Renal cortical epithelial cell (primary cell): ENCODE data around the gene CA5A. TPM values are rescaled to one million over a fixed set of nuclear protein-coding genes. Genes with fewer than 3 reads are reported as not detected.
"Not testable (repeated sequence)": the region's sequence is repeated elsewhere in the genome, so short reads cannot be mapped to it uniquely, and the experiment has no call there.

Source experiments
- DNase-seq: peaks from one replicate; pipeline ENCODE4 v3.0.0-alpha.2; 2011; ENCODE audit warnings: low read depth
- total RNA-seq: library from RNA; depleted of rRNA; stranded (reverse); fragments of >200 nt; gene quantifications from 2 replicates; pipeline ENCODE4 v1.2.3, GENCODE V29; 2014

CA5A gene
- total RNA-seq: not detected in 2 replicates

DNA sequence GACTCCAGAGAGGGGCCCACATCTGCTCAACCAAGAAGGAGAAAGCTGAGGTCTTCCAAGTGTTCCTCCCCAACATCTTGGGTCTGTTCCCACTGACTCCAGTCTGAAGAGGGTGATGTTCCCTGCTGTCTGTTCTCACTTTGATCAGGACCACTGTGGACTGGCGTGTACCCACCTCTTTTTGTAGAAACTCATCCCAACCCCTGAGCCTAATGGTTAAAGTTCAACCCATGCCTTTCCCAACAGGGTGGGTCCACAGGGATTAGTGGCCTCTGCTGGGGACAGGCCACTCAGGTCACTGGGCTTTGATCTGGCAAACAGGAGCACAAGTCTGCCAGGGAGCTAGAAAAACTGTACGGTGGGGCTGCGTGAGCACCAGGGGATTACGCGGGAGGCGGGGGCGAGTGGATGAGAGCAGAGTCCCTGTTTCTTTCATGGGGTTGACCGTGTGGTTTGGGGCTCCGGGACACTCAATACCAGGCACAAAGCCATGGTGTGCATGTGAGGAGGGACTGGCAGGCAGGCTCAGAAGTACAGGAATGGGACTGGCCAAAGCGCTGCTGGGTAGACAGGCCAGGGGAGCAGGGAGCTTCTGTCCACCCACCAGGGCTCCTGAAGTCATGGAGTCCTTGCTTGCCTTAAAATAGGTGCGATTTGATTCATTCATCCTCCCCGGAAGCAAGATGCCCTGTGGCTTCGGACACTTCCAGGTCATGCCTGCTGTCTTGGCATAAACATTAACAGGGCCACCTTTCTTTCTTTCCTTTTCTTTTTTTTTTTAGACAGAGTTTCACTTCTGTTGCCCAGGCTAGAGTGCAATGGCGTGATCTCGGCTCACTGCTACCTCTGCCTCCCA lies at the start of gene CA5A:
CA5A (minus strand) TSS at position 155 of the 856 bp plus-strand sequence; CDS start at position 76, 79 bp downstream.
- no peak for DNase-seq

DNA sequence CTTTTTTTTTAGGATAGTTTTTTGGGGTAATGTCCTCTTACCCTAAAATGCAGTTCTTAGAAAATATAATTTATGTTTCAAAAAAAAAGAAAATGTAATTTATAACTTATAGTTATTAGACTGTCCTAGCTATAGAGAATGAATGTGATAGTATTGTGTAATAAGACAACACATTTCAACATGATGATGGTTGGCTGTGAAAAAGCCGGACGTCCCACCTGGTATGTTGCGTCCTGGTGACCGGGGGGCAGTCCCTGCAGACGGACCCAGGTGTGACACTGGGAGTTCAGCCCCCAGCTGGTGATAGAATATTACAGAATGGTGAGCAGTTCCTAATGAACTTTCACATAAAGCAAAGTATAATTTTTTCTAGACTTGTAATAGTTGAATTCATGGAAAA lies 49.2 kb upstream of the CA5A start:
- DNase-seq: not testable (repeated sequence)

DNA sequence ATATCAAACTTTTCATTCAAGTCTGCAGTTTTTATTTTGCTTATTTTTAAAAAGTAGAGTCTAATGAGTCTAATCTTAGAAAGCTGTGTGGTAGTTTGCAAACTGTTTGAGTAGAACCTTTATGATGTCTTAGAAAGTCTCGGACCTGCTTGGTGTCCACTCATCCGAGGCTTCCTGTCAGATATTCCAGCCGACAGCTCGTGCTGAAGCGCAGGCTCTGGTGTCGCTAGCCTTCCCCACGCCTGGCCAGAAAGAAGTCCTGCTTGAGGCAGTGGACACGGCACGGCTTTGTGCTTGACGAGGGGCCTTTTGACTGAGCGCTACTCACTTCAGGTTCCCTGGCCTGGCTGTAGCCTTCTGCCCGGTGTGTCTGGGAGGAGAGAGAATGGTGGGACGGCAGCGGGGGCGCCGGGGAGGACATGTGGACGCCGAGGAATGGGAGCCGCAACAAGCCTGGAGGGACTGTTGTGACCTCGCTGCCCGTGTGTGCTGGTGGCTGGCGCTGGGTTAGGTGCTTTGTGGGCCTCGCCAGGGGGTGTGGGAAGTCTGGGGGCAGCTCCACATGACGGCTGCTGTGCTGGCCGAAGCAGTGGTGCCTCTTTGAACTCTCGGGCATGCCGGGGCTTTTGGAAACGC lies 48.4 kb upstream of the CA5A start:
- no peak for DNase-seq

DNA sequence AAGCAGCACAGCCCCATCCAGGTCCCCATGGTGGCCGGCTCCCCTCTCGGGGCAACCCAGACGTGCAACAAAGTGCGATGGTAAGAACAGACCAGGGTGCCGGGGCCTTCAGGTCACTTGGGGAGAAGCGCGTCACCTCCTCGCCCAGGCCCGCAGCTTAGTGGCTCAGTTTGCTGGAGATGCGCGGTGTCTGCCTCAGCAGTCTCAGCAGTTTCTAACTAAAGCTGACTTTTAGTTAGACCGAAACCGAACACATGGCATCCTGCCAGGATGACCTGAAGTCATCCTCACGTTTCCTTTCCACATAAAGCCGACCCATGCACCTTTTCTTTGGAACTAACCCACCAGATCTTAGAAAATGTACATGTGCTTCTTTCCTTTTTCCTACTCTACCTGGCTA lies 47.9 kb upstream of the CA5A start:
- peak; percentile 14 for DNase-seq

DNA sequence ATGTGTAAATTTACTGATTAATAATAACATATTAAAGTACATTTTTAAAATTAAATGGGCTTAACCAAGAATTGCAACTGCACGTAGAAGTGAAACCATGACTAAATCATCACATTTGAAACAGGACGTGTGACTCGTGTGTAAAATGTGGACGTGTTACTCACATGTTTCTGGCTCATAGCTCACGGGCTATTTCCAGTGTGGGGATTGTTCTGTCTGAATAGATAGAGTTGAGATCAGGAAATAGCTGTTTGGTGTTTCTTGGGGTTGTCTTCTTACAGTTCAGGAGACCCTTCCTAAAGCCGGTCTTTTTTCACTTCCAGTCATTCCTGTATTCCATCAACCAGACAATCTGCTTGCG lies 47.4 kb upstream of the CA5A start:
- DNase-seq: peak; percentile 68

DNA sequence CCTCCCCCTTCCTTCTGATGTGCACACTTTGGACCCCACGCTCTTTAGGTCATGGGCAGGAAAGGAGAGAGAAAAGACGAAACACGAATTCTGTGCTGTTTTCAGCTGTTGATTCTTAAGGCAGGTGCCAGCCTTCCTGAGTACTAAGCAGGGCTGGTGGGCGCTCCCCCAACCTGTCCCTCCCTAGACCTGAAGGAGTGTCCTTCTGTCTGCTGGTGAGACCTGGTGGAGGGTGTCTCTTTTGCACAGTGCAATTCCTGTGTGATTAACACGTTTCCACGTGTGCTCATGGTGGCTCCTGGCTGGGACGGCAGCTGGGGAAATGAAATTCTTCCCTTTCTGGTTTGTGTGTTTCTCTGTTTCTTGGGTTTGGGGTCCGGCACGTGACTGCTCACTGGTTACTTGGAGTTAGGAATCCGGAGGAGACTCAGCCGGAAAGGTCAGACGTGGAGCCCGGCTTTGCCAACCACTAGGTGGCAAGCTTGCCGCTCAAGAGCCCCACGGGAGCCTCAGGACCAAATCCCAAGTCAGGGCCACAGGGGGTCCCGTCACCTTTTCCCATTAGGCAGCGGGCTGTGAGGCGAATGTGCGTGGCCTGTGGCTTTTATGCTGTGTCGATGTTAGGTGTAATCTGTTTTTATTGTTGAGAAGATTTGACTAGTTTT lies 46.9 kb upstream of the CA5A start:
- peak; percentile 27 for DNase-seq

DNA sequence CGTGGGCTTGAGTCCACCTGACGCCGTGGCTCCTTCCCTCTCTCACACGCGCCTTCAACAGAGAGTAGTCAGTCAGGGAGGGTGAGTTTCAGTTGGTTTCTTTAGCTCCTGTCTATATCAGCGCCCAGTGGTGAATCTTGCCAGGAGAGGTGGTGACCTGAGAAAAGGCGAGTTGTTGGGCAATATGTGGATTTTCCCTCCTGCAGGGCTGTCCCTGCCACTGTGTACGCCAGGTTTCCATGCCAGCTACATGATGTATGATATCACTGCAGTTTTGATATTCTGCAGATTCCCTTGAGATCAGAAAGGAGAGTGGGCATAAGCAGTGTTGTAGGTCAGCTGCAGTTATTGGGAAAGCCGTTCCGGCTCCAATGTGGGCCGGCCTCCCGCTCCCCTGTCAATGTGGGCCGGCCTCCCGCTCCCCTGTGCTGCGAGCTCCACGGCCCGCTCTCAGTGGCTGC lies 46.3 kb upstream of the CA5A start:
- peak; percentile 42 for DNase-seq

DNA sequence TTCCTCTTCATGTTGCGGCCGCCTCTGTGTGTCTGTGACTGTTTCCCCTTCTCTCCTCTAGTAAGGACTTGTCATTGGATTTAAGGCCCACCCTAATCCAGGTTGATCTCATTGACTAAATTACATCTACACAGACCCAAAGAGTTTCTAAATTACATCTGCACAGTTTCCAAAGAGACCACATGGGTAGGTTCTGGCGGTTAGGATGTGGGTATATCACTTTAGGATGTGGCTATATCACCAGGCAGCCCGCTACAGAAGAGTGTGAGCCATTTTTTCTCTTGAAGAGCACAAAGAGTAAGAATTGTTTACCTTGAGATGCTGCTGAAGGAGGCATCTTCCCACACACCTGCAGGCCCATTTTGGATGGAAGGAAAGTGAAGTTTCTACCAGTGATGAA lies 45.0 kb upstream of the CA5A start:
- not testable (repeated sequence) for DNase-seq

DNA sequence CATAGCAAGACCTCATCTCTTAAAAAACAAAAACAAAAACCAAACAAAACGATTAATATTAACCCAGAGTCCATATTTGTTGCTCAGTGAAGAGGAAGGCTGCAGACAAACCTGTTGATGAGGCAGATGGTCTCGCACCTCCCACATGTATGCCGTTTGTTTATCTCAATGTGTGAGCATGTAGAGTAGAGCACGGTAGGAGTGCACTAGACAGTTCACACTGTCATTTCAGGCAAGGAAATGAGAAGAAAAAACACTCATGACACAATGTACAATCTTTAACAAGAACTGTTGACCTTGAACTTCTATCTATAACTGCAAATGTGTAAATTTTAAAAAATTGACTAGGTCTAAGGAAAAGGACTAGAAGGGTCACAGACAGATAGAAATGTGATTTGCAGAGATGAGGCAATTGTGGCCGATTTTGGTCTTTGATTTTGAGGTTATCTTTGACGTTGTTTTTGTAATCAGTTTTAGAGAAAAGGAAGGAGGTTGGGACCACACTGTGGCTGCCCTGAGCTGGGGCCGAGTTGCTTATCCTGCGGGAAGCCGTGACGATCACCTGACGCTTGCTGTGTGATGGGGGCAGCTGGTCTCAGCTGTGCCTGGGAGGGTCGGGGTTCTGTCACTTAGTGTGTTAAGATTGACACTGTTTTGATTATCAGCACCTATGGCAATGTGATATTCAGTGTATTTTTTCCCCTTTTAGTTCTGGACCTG lies 43.7 kb upstream of the CA5A start:
- not testable (repeated sequence) for DNase-seq

DNA sequence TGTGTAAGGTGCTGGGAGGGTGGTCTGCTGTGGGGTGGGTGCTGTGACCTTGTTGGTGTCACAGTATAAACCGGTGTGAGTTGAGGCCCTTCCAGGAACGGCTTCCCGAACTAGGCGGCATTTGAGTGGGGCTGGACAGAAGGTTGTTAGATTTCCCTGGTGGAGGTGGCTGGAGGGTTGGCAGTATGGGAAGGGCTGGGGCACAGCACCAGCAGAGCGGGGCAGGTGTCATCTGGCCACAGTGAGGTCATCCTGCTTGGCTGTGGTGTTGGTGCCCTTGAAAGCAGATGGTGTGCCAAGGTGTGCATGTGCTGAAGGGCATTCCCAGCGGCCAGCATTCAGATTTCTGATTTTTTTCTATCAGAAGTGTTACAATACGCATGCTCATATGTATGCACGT lies 43.0 kb upstream of the CA5A start:
- no peak for DNase-seq

DNA sequence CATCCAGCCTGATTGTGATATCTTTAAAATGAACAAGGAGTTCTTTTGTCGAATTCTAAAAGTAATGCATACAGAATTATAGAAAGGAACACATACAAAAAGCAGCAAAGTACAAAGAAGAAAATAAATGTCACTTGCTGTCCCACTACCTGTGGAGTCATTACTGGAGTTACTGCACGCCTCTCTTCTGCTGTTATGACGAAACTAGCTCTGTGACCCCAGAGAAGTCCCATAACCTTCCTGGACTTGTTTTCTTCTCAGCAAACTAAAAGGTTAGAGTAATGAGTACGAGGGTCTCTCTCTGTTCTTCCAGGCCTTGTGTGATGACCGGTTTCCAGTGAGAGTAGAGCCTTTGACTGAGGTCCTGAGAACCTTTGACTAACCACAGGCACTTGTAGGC lies 41.8 kb upstream of the CA5A start:
- DNase-seq: no peak

DNA sequence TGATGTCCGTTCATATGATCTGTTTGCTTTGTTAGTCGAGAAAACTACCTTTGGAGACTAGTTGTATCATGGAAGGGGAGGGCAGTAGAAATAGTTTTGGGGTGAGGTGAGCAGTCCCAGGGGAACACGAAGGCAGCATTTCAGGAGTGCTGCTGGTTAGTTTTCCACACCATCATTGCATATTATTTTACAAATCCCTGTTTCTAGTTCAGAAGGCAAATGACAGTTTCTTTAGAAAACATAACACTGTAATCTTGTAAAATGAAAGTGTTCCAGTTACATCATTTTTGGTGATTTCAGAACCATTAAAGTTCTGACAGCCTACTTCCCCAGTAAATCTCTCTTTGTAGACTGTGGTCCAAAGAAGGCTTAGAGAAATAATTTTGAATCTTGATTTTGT lies 40.3 kb upstream of the CA5A start:
- DNase-seq: no peak

DNA sequence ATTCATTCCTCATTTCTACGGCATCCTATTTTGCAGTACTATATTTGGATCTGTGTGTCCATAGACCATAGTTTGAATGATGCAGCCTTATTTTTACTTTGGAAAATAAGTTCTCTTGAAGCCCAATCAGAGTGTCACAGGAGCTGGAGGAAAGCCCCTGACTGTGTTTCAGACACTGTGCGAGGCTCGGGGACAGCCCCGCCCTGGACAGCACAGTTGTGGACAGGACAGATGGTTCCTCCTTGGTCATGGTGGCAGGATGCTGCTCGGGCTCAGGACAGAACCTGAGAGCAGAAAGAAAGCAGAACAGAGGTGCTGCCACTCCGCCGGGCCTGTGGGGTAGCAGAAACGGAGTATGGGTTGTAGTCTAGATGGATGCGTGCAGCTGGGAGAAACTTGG lies 37.8 kb upstream of the CA5A start:
- no peak for DNase-seq

DNA sequence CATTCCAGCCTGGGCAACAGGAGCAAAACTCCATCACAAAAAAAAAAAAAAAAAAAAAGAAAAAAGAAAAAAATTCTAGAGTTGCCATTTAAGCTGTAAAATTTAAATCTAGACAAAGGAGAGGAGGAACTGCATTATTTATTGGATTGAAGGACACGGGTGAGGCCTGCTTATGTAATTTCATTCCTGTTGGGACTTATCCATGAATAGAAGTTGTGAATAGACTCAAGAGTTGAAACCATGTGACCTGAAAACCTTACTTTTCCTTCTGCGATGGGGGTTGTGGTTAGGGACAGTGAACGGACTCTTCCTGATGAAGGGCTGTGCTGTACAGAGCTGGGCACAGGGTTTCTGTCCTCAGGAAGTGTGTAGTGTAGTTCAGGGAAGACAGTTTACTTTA lies 37.4 kb upstream of the CA5A start:
- no peak for DNase-seq

DNA sequence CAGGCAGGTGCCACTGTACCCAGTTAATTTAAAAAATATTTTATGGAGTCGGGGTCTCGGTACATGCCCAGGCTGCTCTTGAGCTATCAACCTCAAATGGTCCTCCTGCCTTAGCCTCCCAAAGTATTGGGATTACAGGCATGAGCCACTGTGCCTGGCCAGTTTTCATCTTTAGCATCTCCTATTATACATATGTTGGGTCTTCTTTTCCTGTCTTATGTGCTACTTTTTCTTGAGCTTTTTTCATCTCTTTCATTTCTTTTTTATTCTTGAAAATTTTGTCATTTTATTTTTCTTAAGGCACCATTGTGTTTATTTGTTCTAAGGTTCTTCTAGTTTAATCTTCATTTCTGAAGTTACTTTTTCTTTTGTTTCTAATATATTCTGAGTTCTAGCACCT lies 35.6 kb upstream of the CA5A start:
- DNase-seq: no peak

DNA sequence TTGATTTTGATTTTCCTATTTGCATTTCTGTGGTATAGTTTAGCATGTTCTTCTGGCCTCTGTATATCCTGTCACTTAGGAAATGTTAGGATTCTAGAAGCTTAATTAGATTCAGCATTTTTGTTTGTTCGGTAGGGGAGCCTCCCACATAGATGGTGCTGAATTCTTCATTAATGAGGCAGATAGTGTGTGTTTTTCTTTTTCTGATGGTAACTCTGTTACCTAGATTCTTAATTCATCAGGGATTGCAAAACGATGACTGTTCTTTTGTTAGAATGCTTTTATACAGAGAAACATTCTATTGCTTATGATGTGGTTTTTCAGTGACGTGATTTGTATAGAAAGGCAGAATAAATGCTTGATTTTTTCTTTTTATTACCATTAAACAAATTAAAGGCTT lies 33.9 kb upstream of the CA5A start:
- peak; percentile 94 for DNase-seq

DNA sequence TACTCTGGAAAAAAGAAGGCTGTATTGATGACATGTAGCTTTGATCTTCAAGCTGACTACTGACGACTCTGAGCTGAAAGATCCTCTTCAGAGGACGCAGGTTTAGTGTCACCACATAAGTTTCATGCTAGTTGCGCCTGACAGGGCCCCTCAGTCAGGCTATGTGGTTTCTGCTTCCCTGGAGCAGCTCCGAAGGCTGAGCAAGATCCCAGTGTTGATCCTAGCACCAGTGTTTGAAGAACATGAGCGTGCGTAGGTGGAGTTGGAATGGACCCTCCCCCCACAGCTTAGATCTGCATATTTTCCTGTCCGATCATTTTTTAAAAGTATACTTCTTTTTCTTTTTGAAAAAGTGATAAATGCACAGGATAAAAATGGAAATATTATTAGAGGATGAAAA lies 32.2 kb upstream of the CA5A start:
- DNase-seq: peak; percentile 9

DNA sequence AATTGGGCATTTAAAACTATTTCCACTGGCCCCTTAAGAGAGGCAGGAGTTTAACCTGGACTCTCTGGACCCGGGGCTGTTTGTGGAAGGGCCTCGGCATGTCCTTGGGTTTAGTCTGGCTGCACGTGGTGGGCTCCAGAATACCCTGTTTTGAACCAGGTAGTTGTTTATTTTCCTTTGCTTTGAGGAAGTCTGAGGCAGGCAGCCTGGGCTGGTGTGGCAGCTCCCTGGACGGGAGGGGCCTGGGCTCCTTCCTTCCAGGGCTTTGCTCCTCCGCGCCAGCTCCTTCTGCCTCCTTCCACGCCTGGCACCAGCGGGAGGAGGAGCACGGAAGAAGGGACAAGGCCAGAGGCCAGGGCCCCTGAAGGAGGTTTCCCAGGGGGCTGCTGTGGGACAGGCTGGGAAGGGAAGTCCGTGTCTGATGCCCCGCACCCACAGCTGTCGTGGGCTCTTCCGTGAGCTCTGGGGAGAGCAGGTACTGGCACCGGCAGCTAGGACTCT lies 30.4 kb upstream of the CA5A start:
- peak; percentile 28 for DNase-seq

DNA sequence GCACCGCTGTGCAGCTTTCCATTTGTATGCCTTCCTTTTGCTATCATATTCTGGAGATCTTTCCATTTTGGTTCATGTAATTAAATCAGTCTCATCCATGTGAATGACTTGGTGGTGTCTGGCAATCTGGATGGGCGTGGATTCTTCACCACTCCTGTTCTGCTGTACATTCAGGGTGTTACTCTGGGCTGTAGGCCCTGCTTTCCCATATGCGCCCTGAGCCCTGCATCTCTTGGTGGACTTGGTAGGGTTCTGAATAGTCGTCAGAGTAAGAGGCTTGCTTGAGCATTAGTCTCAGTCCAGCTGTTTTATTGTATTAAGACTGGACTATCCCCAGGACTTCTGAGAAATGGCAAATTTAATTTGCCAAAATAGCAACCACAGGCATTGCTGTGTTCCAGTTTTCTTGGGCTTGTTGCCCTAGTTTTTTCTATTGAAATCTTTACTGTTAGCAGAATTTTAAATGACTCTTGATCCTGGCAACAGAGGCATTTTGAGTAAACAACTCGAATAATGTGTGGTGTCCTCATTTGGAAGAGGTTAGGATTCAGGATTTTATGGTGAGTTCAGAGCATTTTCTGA lies 29.8 kb upstream of the CA5A start:
- DNase-seq: peak; percentile 39

DNA sequence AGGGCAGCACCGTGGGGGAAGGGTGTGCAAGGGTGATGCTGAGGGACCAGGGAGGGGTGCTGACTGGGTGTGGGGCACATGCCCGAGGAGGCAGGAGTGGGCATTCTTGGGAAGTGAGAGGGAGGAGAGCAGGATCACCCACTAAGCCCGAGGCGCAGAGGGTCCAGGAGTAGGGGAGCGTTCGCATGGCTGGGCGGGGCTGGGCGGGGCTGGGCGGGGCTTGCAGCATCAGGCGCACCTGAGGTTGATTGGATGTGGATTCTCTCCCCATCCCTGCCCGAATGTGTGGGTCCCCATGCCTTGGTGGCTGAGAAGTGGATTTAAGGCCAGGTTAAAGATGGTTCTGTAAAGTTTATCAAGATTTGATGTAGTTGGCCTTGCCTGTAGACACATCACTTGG lies 29.1 kb upstream of the CA5A start:
- no peak for DNase-seq

DNA sequence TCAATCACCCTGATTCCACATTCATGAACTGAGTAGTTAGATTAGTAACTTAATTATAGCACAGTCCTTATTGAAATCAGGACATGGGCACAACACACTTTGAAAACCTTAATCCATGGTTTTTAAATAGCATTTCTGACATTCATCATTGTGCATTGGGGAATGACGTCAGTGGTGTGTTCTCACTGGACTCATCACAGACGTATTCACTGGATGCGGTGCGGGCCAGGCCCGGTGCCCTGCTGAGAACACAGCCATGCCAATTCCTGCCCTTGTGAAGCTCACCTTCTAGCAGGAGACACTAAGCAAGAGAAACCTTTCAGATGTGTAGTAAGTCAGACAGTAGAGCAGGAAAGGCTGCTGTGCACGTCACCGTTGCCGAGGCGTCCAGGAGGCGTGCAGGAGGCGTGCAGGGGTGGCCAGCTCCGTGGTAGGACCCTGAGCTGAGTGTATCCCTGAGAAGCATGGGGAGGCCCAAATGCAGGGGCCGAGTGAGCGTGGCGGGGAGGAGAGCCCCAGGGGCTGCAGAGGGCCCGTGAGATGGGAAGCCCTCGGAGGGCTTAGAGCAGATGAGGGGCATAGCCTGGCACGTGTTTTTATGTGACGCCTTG lies 27.8 kb upstream of the CA5A start:
- DNase-seq: no peak
